MM.1S (cell line): Measurements from ENCODE around the gene FBXL7.

Source experiments
- EZH2 ChIP-seq: fragments of 300-600 bp; sonication (generic); optimal IDR thresholded peaks from 2 replicates; pipeline ENCODE3; 2017; ENCODE audit warnings: low read depth, mild to moderate bottlenecking, antibody characterized with exemption, low read length, mixed read lengths
- EZH2phosphoT487 ChIP-seq: fragments of 300-600 bp; sonication (generic); IDR thresholded peaks from 2 replicates; pipeline ENCODE4 v1.6.1; 2018; ENCODE audit warnings: antibody characterized with exemption, low read length
- TF ChIP-seq, protein P1 (sequence below): fragments of 300-600 bp; sonication (generic); IDR thresholded peaks from 2 replicates; pipeline ENCODE4 v1.5.1; 2016; ENCODE audit warnings: antibody characterized with exemption, low read length, mixed read lengths

DNA sequence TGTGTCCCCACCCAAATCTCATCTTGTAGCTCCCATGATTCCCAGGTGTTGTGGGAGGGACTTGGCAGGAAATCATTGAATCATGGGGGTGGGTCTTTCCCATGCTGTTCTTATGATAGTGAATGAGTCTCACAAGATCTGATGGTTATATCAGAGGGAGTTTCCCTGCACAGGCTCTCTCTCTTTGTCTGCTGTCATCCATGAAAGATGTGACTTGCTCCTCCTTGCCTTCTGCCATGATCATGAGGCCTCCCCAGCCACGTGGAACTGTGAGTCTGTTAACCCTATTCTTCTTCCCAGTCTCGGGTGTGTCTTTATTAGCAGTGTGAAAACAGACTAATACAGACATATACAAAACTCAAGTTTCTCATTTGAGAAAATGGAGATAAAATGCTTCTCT, 139.3 kb downstream of the FBXL7 start:
- TF ChIP-seq, protein P1, sequence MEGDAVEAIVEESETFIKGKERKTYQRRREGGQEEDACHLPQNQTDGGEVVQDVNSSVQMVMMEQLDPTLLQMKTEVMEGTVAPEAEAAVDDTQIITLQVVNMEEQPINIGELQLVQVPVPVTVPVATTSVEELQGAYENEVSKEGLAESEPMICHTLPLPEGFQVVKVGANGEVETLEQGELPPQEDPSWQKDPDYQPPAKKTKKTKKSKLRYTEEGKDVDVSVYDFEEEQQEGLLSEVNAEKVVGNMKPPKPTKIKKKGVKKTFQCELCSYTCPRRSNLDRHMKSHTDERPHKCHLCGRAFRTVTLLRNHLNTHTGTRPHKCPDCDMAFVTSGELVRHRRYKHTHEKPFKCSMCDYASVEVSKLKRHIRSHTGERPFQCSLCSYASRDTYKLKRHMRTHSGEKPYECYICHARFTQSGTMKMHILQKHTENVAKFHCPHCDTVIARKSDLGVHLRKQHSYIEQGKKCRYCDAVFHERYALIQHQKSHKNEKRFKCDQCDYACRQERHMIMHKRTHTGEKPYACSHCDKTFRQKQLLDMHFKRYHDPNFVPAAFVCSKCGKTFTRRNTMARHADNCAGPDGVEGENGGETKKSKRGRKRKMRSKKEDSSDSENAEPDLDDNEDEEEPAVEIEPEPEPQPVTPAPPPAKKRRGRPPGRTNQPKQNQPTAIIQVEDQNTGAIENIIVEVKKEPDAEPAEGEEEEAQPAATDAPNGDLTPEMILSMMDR = no peak
- TF ChIP-seq EZH2 = no peak
- TF ChIP-seq EZH2phosphoT487 = no peak
